GM18858 (cell line): ENCODE measurements around the gene PSMB7.

Source experiments
- ATAC-seq: cut with Tn5 transposase; IDR thresholded peaks from one replicate; pipeline ENCODE4 v1.9.1; 2021; ENCODE audit not compliant: unreplicated experiment

Gene PSMB7

GRCh38 chr9:124411514-124412227 lies 3.6 kb downstream of the PSMB7 start:
- no peak for ATAC-seq

DNA sequence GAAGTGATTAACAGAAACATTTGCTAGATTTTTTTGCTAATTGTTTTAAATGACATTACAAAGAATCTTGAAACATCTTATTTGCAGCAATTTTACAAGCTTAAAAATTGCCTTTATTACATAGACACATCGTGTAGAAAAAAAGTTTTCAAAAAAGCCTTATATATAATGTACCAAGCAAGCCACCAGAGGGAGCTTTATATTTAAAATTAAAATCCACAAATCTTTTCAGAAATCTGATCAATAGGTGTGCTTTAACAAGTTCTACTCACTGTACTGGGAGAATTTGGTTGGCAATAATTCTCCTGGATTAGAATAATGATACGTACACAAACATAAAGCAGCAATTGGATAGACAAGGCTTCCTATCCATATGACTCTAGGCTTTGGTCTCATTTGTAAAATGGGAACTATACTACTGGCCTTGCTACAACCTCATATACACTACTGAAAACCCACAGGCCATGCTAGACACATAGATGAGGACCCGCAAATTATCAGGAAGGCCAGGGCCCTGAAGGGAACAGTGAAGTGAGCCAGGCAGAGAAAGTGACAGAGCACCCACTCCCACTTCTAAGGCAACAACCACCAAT lies 4.8 kb downstream of the PSMB7 start:
- no peak for ATAC-seq

- no peak for ATAC-seq
These were observed 5.8 kb downstream of the PSMB7 start for GRCh38 chr9:124409410-124409809.

- ATAC-seq, result no peak
These were observed 12.0 kb downstream of the PSMB7 start for GRCh38 chr9:124403246-124403645.

DNA sequence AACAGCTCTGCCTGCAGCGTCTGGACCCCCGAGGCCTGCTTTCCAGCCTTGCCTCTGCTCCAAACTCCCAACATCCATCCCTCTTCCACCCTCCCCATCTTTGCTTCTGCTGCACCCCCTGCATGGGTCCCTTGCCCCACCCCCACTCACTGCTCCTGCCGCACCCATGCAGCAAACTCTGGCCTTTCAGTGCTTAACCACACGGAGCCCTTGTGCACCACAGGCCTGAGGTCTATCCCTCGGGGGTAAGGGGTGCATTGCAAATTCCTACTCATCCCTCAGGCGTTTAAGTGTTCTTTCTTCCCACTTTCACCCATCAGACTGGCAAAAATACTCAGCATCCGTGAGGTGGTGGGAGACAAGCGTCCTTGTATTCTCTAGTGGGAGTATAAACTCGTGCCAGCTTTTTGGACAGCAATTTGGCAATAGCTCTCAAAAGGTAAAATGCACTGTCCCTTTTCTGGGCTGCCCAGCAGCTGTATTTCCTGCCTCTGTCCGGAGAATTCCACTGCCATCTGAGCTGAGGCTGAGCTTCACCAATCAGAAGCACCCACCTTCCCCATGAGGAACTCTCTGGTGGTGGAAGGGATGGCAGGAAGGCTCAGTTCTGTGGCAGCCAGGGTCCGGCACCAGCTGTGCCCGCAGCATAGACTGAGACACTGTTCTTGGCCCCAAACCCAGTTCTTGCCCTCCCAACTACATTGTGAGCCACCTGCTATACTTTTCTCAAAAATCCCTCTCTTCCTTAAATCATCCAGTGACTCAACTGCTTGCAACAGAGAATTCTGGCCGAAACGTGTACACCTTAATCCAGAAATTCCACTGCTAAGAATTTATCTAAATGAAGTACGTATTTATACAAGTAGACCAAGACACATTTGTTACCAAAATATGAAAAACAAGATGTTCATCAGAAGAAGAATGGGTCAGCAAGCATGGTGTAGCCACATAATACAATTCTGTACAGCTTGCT lies 15.0 kb downstream of the PSMB7 start:
- ATAC-seq, result no peak

- ATAC-seq, result no peak
These were observed 15.8 kb downstream of the PSMB7 start for GRCh38 chr9:124399323-124399967.

DNA sequence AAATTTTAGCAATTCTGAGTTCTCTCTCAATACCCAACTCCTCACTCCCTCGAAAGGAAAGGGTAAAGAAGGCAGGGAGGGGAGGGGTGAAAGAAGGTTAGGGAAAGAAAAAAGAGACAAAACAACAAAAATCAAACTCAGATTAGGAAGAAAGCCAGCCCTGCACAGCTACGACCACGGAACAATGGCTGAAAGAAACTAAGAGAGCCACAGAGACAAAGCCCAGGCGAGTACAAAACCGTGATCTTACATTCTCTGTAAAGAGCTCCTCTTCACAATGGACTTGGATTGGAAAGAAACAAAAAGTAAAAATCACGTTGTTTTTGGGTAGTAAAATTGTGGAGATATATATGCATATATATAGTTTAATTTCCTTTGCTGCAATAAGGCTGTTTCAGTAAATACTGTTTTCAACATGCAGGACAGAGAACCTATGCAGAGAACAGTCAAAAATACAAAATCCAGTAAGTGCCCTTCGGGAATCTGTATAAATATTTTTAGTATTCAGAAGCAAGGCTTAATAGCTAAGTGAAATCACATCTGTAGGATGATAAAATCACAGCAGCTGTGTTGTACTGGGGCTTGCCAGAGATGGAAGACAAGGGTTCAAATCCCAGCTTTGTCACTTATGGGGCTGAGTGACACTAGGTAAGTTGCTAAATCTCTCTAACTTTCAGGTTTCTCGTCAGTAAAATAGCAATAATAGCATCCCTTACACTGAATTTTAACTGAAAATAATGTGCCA lies 16.9 kb downstream of the PSMB7 start:
- ATAC-seq, result no peak

DNA sequence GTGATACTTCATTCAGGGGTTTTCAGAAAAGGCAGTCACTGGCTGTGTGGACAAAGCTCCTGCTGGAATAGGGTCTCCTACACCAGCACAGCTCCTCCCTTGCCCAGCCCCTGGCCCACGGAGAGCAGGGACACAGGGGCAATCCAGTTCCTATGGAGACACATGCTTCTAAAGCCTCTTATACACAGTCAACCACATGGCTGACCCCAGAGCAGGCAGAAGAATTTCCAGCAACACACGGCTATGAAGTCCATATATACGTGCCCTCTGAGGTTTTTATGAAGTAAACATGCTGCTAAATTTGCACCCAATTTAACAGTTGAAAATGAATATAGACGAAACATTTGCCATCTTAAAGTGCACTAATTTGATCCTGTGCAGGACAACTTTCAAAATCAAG lies 19.4 kb downstream of the PSMB7 start:
- ATAC-seq, result no peak

DNA sequence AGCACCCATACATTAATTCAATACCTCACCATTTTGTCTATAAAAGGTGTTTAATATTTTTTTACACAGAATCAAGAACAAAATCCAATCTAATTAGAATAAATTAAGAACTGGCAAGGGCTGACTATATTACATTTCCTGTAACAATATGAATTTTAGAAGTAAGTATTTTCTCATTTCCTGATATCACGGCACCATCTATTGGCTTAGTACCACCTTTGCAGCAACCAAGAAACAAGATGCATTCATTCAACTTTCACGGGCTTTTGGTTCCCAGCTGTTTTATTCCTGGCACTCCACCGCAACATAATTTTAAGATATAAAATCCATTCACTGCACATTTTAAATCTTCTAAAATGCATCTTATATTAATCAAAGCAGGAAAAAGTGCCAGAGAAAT lies 20.6 kb downstream of the PSMB7 start:
- no peak for ATAC-seq

DNA sequence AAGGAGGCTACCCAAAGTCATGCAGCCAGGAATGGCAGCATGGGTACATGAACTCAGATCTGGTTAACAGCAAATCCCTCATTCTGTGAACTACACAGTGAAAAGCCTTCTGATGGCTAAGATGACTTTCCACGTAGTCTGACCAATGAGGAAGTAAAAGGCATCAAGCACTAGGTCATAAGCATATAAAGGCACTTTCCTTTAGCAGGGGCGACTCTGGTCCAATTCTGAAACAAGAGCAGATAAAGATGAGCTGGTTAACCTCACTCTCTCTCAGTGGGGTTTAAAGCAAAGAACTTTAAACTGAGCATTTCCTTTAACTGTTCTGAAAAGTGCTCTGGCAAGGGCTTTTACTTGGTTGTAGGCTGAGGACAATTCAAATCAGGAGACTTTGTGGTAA lies 21.1 kb downstream of the PSMB7 start:
- ATAC-seq, result no peak

- ATAC-seq, result no peak
These were observed 22.3 kb downstream of the PSMB7 start for GRCh38 chr9:124392871-124393460.

GRCh38 chr9:124392254-124392870 lies 22.9 kb downstream of the PSMB7 start:
- no peak for ATAC-seq

GRCh38 chr9:124390794-124391658 lies 24.2 kb downstream of the PSMB7 start:
- ATAC-seq, result no peak

DNA sequence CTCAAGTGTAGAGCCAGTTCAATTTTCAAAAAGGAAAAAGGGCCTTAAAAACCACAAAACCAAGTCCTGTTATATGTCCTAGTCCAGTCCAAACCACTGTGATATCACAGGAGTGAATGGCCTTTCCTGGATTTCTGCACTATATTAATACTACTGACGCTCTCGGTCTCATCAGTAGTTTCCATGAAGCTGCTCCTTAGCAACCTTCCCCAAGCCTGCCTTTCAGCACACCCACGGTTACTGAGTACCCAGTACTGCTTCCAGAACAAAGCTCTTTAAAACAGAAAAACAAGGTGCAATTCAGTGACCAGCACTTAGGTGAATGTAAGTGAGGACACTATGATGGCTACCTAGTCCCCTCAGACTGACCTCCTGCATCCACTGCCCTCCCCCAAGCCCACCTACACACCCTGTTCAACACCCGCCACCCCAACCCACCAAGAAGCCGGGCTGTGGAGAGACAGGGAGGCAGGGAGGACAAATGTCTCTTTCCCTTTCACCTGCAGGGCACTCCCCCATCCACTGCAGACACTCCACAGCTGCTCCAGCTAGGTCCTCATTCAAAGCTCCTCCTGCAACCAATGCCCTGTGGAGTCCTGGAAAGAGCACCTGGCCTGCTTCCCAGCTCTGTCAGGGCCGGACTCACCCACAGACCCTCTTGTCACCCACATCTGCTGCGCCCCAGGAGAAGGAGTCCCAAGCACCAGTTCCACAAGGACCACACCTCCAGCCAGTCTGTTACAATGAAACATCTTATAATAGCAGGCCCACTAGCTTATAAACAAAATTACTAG lies 25.9 kb downstream of the PSMB7 start:
- no peak for ATAC-seq

- ATAC-seq, result no peak
These were observed 26.8 kb downstream of the PSMB7 start for GRCh38 chr9:124388275-124389048.

DNA sequence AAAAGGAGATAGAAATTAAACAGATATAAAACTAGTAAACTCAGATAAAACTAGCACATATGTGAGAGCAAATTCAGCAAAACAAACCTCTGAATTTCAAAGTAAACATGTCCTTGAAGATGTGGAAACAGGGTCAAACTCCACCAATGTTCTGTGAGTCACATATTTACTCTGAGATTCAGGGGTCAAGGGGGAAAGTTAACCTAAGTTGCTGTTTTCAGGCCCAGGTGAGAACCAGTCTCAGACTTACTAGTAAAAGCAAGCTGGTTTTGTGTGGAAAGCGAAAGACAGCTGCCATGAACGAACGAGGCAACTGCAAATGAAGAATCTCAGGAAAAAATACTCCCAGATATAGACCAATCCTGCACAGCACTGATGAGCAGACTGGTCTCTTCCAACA lies 29.0 kb downstream of the PSMB7 start:
- ATAC-seq, result no peak

- ATAC-seq, result no peak
These were observed 29.6 kb downstream of the PSMB7 start for GRCh38 chr9:124385623-124386022.
